MG63 (cell line): Measurements from ENCODE around the gene OR10A4. TPM values are rescaled to one million over a fixed set of nuclear protein-coding genes. Genes with fewer than 3 reads are reported as not detected.
A peak's percentile ranks its signal among the peaks of the same experiment; 100 is the strongest.

ENCODE experiments used
- DNase-seq: peaks from one replicate; pipeline ENCODE4 v3.0.0-alpha.2; 2020
- H3K27me3 ChIP-seq: fragments of 250-450 bp; sonication (Bioruptor Pico); 2 replicates; pipeline ENCODE4 v1.5.1; 2020; ENCODE audit warnings: mild to moderate bottlenecking, moderate library complexity
- H3K36me3 ChIP-seq: fragments of 250-450 bp; sonication (Bioruptor Pico); 2 replicates; pipeline ENCODE4 v1.5.1; 2020; ENCODE audit warnings: mild to moderate bottlenecking, moderate library complexity
- H3K4me3 ChIP-seq: fragments of 250-450 bp; sonication (Bioruptor Pico); 2 replicates; pipeline ENCODE4 v1.5.1; 2020; ENCODE audit warnings: mild to moderate bottlenecking, moderate library complexity
- H3K9me3 ChIP-seq: fragments of 250-450 bp; sonication (Bioruptor Pico); 2 replicates; pipeline ENCODE4 v1.5.1; 2020; ENCODE audit warnings: mild to moderate bottlenecking, moderate library complexity
- total RNA-seq: library from RNA; depleted of rRNA; stranded (reverse); fragments of >200 nt; shearing (Covaris generic); gene quantifications from 2 replicates; pipeline ENCODE4 v1.2.3, GENCODE V29; 2014; ENCODE audit warnings: low replicate concordance; rRNA removed

OR10A4 gene
- total RNA-seq, 1 experiment from 2014 or later, result not detected

DNA sequence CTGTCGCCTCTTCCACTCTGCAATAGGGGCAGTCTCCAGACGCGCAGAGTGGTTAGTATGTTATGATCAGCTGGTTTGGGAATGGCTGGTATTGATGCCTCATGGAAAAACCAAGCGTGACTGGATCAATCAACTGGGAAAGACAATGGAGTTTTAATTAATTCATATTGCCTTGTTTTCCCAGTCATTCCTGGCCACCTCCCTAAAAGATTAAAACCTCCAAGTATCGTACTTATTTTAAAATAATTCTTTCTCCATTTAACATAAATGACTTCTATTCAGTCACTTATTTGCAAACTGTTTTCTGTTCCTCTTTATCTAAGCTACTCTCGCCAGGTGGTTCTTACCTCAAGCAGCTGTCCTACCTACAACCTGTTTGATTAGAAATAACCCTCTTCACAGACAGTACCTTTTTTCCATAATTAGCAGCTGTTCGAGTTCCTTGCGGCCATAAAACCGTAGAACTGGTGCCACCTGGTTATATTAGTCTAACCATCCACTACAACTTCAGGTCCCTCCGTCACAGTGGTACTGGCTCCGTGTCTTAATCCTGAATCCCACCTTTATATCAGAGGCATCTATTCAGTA, 50.7 kb downstream of the OR10A4 start:
- H3K4me3 ChIP-seq, result peak overlapping the region; percentile 83
- no peaks in the 10 kb centered on the region for H3K27me3 ChIP-seq
- no peak for DNase-seq
- H3K9me3 ChIP-seq, result no peaks in the 10 kb centered on the region
- 0 out of 2 replicates have a peak, but pooled peaks cover 3% of the 10 kb centered on the region for H3K36me3 ChIP-seq

Other genes with a start within 250 kb of the OR10A4 start
- 4.3 and 5.4 TPM in 2 replicates for gene DCHS1, start 220.8 kb upstream of the OR10A4 start, total RNA-seq
- 77.2 and 1,705 TPM in 2 replicates for gene MRPL17, start 193.3 kb upstream of the OR10A4 start, total RNA-seq
- gene OR2AG2, start 104.6 kb upstream of the OR10A4 start, total RNA-seq, result 0.33 TPM in 1 of 2 replicates, not detected in the other
- gene OR2AG1, start 93.6 kb upstream of the OR10A4 start, total RNA-seq, result not detected in 2 replicates
- gene OR6A2, start 76.9 kb upstream of the OR10A4 start, total RNA-seq, result not detected in 2 replicates
- gene OR10A5, start 30.9 kb upstream of the OR10A4 start, total RNA-seq, result not detected in 2 replicates
- gene OR10A2, start 13.6 kb upstream of the OR10A4 start, total RNA-seq, result not detected in 2 replicates
- not detected in 2 replicates for gene OR2D2, start 15.9 kb downstream of the OR10A4 start, total RNA-seq
- gene OR2D3, start 44.4 kb downstream of the OR10A4 start, total RNA-seq, result not detected in 2 replicates
- gene ZNF215, start 49.8 kb downstream of the OR10A4 start, total RNA-seq, result 6.2 and 8.0 TPM in 2 replicates
- gene ZNF214, start 143.7 kb downstream of the OR10A4 start, total RNA-seq, result 1.1 and 2.2 TPM in 2 replicates
- gene NLRP14, start 143.9 kb downstream of the OR10A4 start, total RNA-seq, result 0.12 TPM in 1 of 2 replicates, not detected in the other
- not detected in 2 replicates for gene RBMXL2, start 212.4 kb downstream of the OR10A4 start, total RNA-seq